H1 (cell line): ENCODE results near the gene IFNA13. TPM values are rescaled to one million over a fixed set of nuclear protein-coding genes. Genes with fewer than 3 reads are reported as not detected.

Experiments used
- BRCA1 ChIP-seq: IDR thresholded peaks from 2 replicates; pipeline ENCODE4 v1.6.1; 2012; ENCODE audit warnings: low read depth, low read length, improper control_type of control experiment
- HDAC6 ChIP-seq: IDR thresholded peaks from one replicate; pipeline ENCODE4 v1.7.1; 2012; ENCODE audit warnings: low read depth, mild to moderate bottlenecking, inconsistent platforms, low read length, moderate library complexity
- POLR2A ChIP-seq, 2 experiments: IDR thresholded peaks; 1 replicate in 1 of 2; 2 replicates in 1 of 2; pipeline ENCODE4 v1.6.1; 2011; ENCODE audit warnings: low read depth in 2 of 2, low read length in 2 of 2, mild to moderate bottlenecking in 2 of 2; ENCODE audit errors: control extremely low read depth in 1 of 2
- POU5F1 ChIP-seq: IDR thresholded peaks from 2 replicates; pipeline ENCODE4 v1.6.1; 2011; ENCODE audit warnings: low read depth, mild to moderate bottlenecking, low read length, moderate library complexity
- RAD21 ChIP-seq, 2 experiments: IDR thresholded peaks in 1 of 2; conservative IDR thresholded peaks in 1 of 2; 2 replicates each; pipeline ENCODE4 v1.6.1; 2011; ENCODE audit warnings: low read depth in 2 of 2, low read length in 2 of 2, improper control_type of control experiment in 1 of 2, inconsistent platforms in 1 of 2, mild to moderate bottlenecking in 1 of 2, moderate library complexity in 1 of 2
- SIX5 ChIP-seq: IDR thresholded peaks from 2 replicates; pipeline ENCODE4 v1.6.1; 2011; ENCODE audit warnings: mild to moderate bottlenecking, low read depth, low read length
- SUZ12 ChIP-seq: fragments of 200-600 bp; sonication (generic); IDR thresholded peaks from 2 replicates; pipeline ENCODE4 v1.6.1; 2012; ENCODE audit warnings: mild to moderate bottlenecking, inconsistent platforms, low read length, moderate library complexity, mixed read lengths
- polyA plus RNA-seq, 7 experiments: library from polyadenylated mRNA; depleted of rRNA in 3 of 7; stranded (reverse) in 5 of 7; unstranded in 2 of 7; fragments of >200 nt in 5 of 7; fragments of 200-250 nt in 2 of 7; gene quantifications; 1 replicate in 5 of 7; 2 replicates in 1 of 7; 4 replicates in 1 of 7; pipeline versions ENCODE4 v1.2.1 to v1.2.3, GENCODE V29; 2011 to 2013; ENCODE audit warnings: missing spikeins in 2 of 7, mixed read lengths in 2 of 7
- total RNA-seq: library from RNA; stranded (reverse); fragmentation: NEBNext Ultra II Directional; extraction: Animal tissue kit (Norgen Biotek cat#: 25700); gene quantifications from 2 replicates; pipeline ENCODE4 v1.2.1, GENCODE V29; 2021

Gene IFNA13
- total and polyA plus RNA-seq, 2 of the 8 experiments (the other 6 are each of a cell fraction or from before 2014, with no cell fraction given): not detected

- no peak for TF ChIP-seq HDAC6
- TF ChIP-seq SUZ12: no peak
- peak; percentile 65 to 75 for TF ChIP-seq RAD21 (IDR thresholded peaks at IDR 0.05 in 1 of 2, conservative IDR thresholded peaks at IDR 0.05 in 1 of 2; ENCODE audit: low read depth in 2 of 2, low read length in 2 of 2)
- TF ChIP-seq POLR2A (IDR thresholded peaks at IDR 0.05; ENCODE audit: control extremely low read depth in 1 of 2, low read depth in 2 of 2, low read length in 2 of 2): no peak
- no peak for TF ChIP-seq SIX5
- no peak for TF ChIP-seq BRCA1
- TF ChIP-seq POU5F1: no peak
Observed at GRCh38 chr9:21317956-21318923, 49.6 kb downstream of the IFNA13 start (continued).

Other genes starting within 250 kb of the IFNA13 start
- gene IFNW1, start 226.2 kb downstream of the IFNA13 start, total RNA-seq: not detected in 2 replicates
- not detected in 2 replicates for gene IFNW1, start 226.2 kb downstream of the IFNA13 start, polyA plus RNA-seq (2011; rRNA removed)
- gene IFNA21, start 201.4 kb downstream of the IFNA13 start, total RNA-seq: not detected in 2 replicates
- not detected in 2 replicates for gene IFNA21, start 201.4 kb downstream of the IFNA13 start, polyA plus RNA-seq (2011; rRNA removed)
- gene IFNA4, start 180.5 kb downstream of the IFNA13 start, total RNA-seq: not detected in 2 replicates
- gene IFNA4, start 180.5 kb downstream of the IFNA13 start, polyA plus RNA-seq (2011; rRNA removed): not detected in 2 replicates
- gene IFNA7, start 165.9 kb downstream of the IFNA13 start, total RNA-seq: not detected in 2 replicates
- not detected in 2 replicates for gene IFNA7, start 165.9 kb downstream of the IFNA13 start, polyA plus RNA-seq (2011; rRNA removed)
- gene IFNA10, start 160.9 kb downstream of the IFNA13 start, total RNA-seq: not detected in 2 replicates
- not detected in 2 replicates for gene IFNA10, start 160.9 kb downstream of the IFNA13 start, polyA plus RNA-seq (2011; rRNA removed)
- gene IFNA16, start 150.7 kb downstream of the IFNA13 start, total RNA-seq: not detected in 2 replicates
- not detected in 2 replicates for gene IFNA16, start 150.7 kb downstream of the IFNA13 start, polyA plus RNA-seq (2011; rRNA removed)
- not detected in 2 replicates for gene IFNA17, start 139.8 kb downstream of the IFNA13 start, total RNA-seq
- gene IFNA17, start 139.8 kb downstream of the IFNA13 start, polyA plus RNA-seq (2011; rRNA removed): not detected in 2 replicates
- not detected in 2 replicates for gene IFNA14, start 128.1 kb downstream of the IFNA13 start, total RNA-seq
- not detected in 2 replicates for gene IFNA14, start 128.1 kb downstream of the IFNA13 start, polyA plus RNA-seq (2011; rRNA removed)
- not detected in 2 replicates for gene IFNA5, start 62.7 kb downstream of the IFNA13 start, total RNA-seq
- not detected in 2 replicates for gene IFNA5, start 62.7 kb downstream of the IFNA13 start, polyA plus RNA-seq (2011; rRNA removed)
- gene KLHL9, start 32.7 kb downstream of the IFNA13 start, total RNA-seq: 14.7 and 15.7 TPM in 2 replicates
- 4.2 and 4.9 TPM in 2 replicates for gene KLHL9, start 32.7 kb downstream of the IFNA13 start, polyA plus RNA-seq (2011; rRNA removed)
- not detected in 2 replicates for gene IFNA6, start 17.2 kb downstream of the IFNA13 start, total RNA-seq
- not detected in 2 replicates for gene IFNA6, start 17.2 kb downstream of the IFNA13 start, polyA plus RNA-seq (2011; rRNA removed)
- not detected in 2 replicates for gene IFNA2, start 17.3 kb upstream of the IFNA13 start, total RNA-seq
- not detected in 2 replicates for gene IFNA2, start 17.3 kb upstream of the IFNA13 start, polyA plus RNA-seq (2011; rRNA removed)
- not detected in 2 replicates for gene IFNA8, start 41.1 kb upstream of the IFNA13 start, total RNA-seq
- gene IFNA8, start 41.1 kb upstream of the IFNA13 start, polyA plus RNA-seq (2011; rRNA removed): not detected in 2 replicates
- not detected in 2 replicates for gene IFNA1, start 72.4 kb upstream of the IFNA13 start, total RNA-seq
- not detected in 2 replicates for gene IFNA1, start 72.4 kb upstream of the IFNA13 start, polyA plus RNA-seq (2011; rRNA removed)
- not detected in 2 replicates for gene IFNE, start 114.3 kb upstream of the IFNA13 start, total RNA-seq
- gene IFNE, start 114.3 kb upstream of the IFNA13 start, polyA plus RNA-seq (2011; rRNA removed): 0.08 TPM in 1 of 2 replicates, not detected in the other